ENCODE data around the gene RXFP4.

RXFP4 gene

GRCh38 chr1:155962599-155963211, 21.3 kb downstream of the RXFP4 start:
- Histone ChIP-seq H3K9me3 (ENCODE audit: control insufficient read depth, low read length) (no peaks in the 10 kb centered on the region), H3K27ac (ENCODE audit: low read length, poor library complexity, severe bottlenecking) (peak overlapping the region; percentile 13)

GRCh38 chr1:155964193-155964592, 22.8 kb downstream of the RXFP4 start:
- peaks cover 30% of the 10 kb centered on the region for H3K4me1 ChIP-seq (ENCODE audit: control insufficient read depth, insufficient read depth, low read depth, low read length)
- no peak overlapping the region for H3K23ac ChIP-seq (ENCODE audit: low read length in 2 of 2)
- H2BK5ac ChIP-seq (ENCODE audit: low read depth, low read length, poor library complexity, severe bottlenecking) = no peak overlapping the region
- H2BK120ac ChIP-seq (ENCODE audit: low read depth, low read length) = no peak overlapping the region
- no peaks in the 10 kb centered on the region for H3K9me3 ChIP-seq (ENCODE audit: control insufficient read depth, low read length)
- peaks cover 29% of the 10 kb centered on the region for H3K79me1 ChIP-seq (replicated peaks; ENCODE audit: low read length, poor library complexity, severe bottlenecking)
- H3K36me3 ChIP-seq (ENCODE audit: control insufficient read depth in 1 of 2, insufficient read depth in 2 of 2, low read depth in 1 of 2, low read length in 2 of 2) = peaks cover 83 to 94% of the 10 kb centered on the region in 2 experiments
- no peak overlapping the region for H4K8ac ChIP-seq (ENCODE audit: low read length)
- no peak overlapping the region for H3K4me2 ChIP-seq (ENCODE audit: low read length, poor library complexity, severe bottlenecking)
- H3K18ac ChIP-seq (ENCODE audit: low read depth in 1 of 2, low read length in 2 of 2) = no peak overlapping the region
- 94% methylated on average over 7 of the region's 7 CpGs for WGBS
- H3K27me3 ChIP-seq (ENCODE audit: control insufficient read depth in 1 of 2, insufficient read depth in 1 of 2, low read length in 2 of 2) = no peaks in the 10 kb centered on the region
- DNase-seq = no peak
- no peak overlapping the region for H4K91ac ChIP-seq (ENCODE audit: low read length)
- no peak overlapping the region for H3K9ac ChIP-seq (ENCODE audit: low read length)
- no peak overlapping the region for H3K14ac ChIP-seq (ENCODE audit: low read length in 2 of 2)
- no peak overlapping the region for H2AFZ ChIP-seq (ENCODE audit: low read depth, low read length)
- no peak overlapping the region for H3K27ac ChIP-seq (ENCODE audit: low read length, poor library complexity, severe bottlenecking)
- H3K4ac ChIP-seq (ENCODE audit: low read depth in 1 of 2, low read length in 2 of 2) = no peak overlapping the region
- H3K4me3 ChIP-seq (ENCODE audit: insufficient read depth in 1 of 2, low read depth in 1 of 2, low read length in 2 of 2) = no peak overlapping the region
- H2BK15ac ChIP-seq (ENCODE audit: low read depth, poor library complexity, severe bottlenecking) = no peak overlapping the region
- no peak overlapping the region for H2AK5ac ChIP-seq (ENCODE audit: low read length, severe bottlenecking)
- H2BK12ac ChIP-seq (ENCODE audit: low read length in 2 of 2) = no peak overlapping the region

More at GRCh38 chr1:155962599-155963211, 21.3 kb downstream of the RXFP4 start:
- H2BK120ac ChIP-seq (ENCODE audit: low read depth, low read length) = no peak overlapping the region
- peaks cover 79 to 94% of the 10 kb centered on the region in 2 experiments for H3K36me3 ChIP-seq (ENCODE audit: control insufficient read depth in 1 of 2, insufficient read depth in 2 of 2, low read depth in 1 of 2, low read length in 2 of 2)
- H3K23ac ChIP-seq (ENCODE audit: low read length in 2 of 2) = peak overlapping the region in 1 of 2 experiments; percentile 53
- no peak overlapping the region for H3K4ac ChIP-seq (ENCODE audit: low read depth in 1 of 2, low read length in 2 of 2)
- H3K27me3 ChIP-seq (ENCODE audit: control insufficient read depth in 1 of 2, insufficient read depth in 1 of 2, low read length in 2 of 2) = no peaks in the 10 kb centered on the region
- H2BK15ac ChIP-seq (ENCODE audit: low read depth, poor library complexity, severe bottlenecking) = no peak overlapping the region
- no peak overlapping the region for H3K4me3 ChIP-seq (ENCODE audit: insufficient read depth in 1 of 2, low read depth in 1 of 2, low read length in 2 of 2)
- 91% methylated on average over 18 of the region's 18 CpGs for WGBS
- no peak overlapping the region for H2BK5ac ChIP-seq (ENCODE audit: low read depth, low read length, poor library complexity, severe bottlenecking)
- H4K8ac ChIP-seq (ENCODE audit: low read length) = no peak overlapping the region
- peak overlapping the region in 1 of 2 experiments; percentile 34 for H2BK12ac ChIP-seq (ENCODE audit: low read length in 2 of 2)
- no peak for DNase-seq
- H3K4me1 ChIP-seq (ENCODE audit: control insufficient read depth, insufficient read depth, low read depth, low read length) = peaks cover 22% of the 10 kb centered on the region
- no peak overlapping the region for H4K91ac ChIP-seq (ENCODE audit: low read length)
- peak overlapping the region; percentile 16 for H3K9ac ChIP-seq (ENCODE audit: low read length)
- H3K4me2 ChIP-seq (ENCODE audit: low read length, poor library complexity, severe bottlenecking) = no peak overlapping the region
- H3K18ac ChIP-seq (ENCODE audit: low read depth in 1 of 2, low read length in 2 of 2) = peak overlapping the region in 1 of 2 experiments; percentile 8
- H2AK5ac ChIP-seq (ENCODE audit: low read length, severe bottlenecking) = peak overlapping the region; percentile 5
- no peak overlapping the region for H2AFZ ChIP-seq (ENCODE audit: low read depth, low read length)
- peak overlapping the region in 1 of 2 experiments; percentile 26 for H3K14ac ChIP-seq (ENCODE audit: low read length in 2 of 2)
- H3K79me1 ChIP-seq (replicated peaks; ENCODE audit: low read length, poor library complexity, severe bottlenecking) = peaks cover 32% of the 10 kb centered on the region

GRCh38 chr1:155966135-155966534, 24.7 kb downstream of the RXFP4 start:
- peaks cover 78 to 85% of the 10 kb centered on the region in 2 experiments for H3K36me3 ChIP-seq (ENCODE audit: control insufficient read depth in 1 of 2, insufficient read depth in 2 of 2, low read depth in 1 of 2, low read length in 2 of 2)

GRCh38 chr1:155966750-155967149, 25.3 kb downstream of the RXFP4 start:
- Histone ChIP-seq H2AK5ac (ENCODE audit: low read length, severe bottlenecking) (no peak overlapping the region), H3K27ac (ENCODE audit: low read length, poor library complexity, severe bottlenecking) (no peak overlapping the region), H2AFZ (ENCODE audit: low read depth, low read length) (no peak overlapping the region), H2BK12ac (ENCODE audit: low read length in 2 of 2) (no peak overlapping the region), H3K27me3 (ENCODE audit: control insufficient read depth in 1 of 2, insufficient read depth in 1 of 2, low read length in 2 of 2) (no peaks in the 10 kb centered on the region), H3K79me1 (replicated peaks; ENCODE audit: low read length, poor library complexity, severe bottlenecking) (peaks cover 20% of the 10 kb centered on the region), H3K4me1 (ENCODE audit: control insufficient read depth, insufficient read depth, low read depth, low read length) (peaks cover 43% of the 10 kb centered on the region), H3K9me3 (ENCODE audit: control insufficient read depth, low read length) (no peaks in the 10 kb centered on the region), H3K4me3 (ENCODE audit: insufficient read depth in 1 of 2, low read depth in 1 of 2, low read length in 2 of 2) (no peak overlapping the region), H3K4me2 (ENCODE audit: low read length, poor library complexity, severe bottlenecking) (no peak overlapping the region), H2BK120ac (ENCODE audit: low read depth, low read length) (no peak overlapping the region), H2BK5ac (ENCODE audit: low read depth, low read length, poor library complexity, severe bottlenecking) (no peak overlapping the region), H4K8ac (ENCODE audit: low read length) (no peak overlapping the region), H3K14ac (ENCODE audit: low read length in 2 of 2) (no peak overlapping the region), H3K9ac (ENCODE audit: low read length) (peak overlapping the region; percentile 57), H3K23ac (ENCODE audit: low read length in 2 of 2) (no peak overlapping the region), H2BK15ac (ENCODE audit: low read depth, poor library complexity, severe bottlenecking) (no peak overlapping the region), H3K36me3 (ENCODE audit: control insufficient read depth in 1 of 2, insufficient read depth in 2 of 2, low read depth in 1 of 2, low read length in 2 of 2) (peaks cover 72 to 80% of the 10 kb centered on the region in 2 experiments), H4K91ac (ENCODE audit: low read length) (no peak overlapping the region), H3K18ac (ENCODE audit: low read depth in 1 of 2, low read length in 2 of 2) (peak overlapping the region in 1 of 2 experiments; percentile 55), H3K4ac (ENCODE audit: low read depth in 1 of 2, low read length in 2 of 2) (no peak overlapping the region)
- WGBS = no CpG with 5 or more reads among the region's 7 CpGs
- no peak for DNase-seq

More at GRCh38 chr1:155966135-155966534, 24.7 kb downstream of the RXFP4 start:
- H3K14ac ChIP-seq (ENCODE audit: low read length in 2 of 2) = no peak overlapping the region
- no peak overlapping the region for H2AK5ac ChIP-seq (ENCODE audit: low read length, severe bottlenecking)
- no peaks in the 10 kb centered on the region for H3K27me3 ChIP-seq (ENCODE audit: control insufficient read depth in 1 of 2, insufficient read depth in 1 of 2, low read length in 2 of 2)
- H2AFZ ChIP-seq (ENCODE audit: low read depth, low read length) = no peak overlapping the region
- H4K91ac ChIP-seq (ENCODE audit: low read length) = no peak overlapping the region
- no peak overlapping the region for H2BK12ac ChIP-seq (ENCODE audit: low read length in 2 of 2)
- peak overlapping the region in 1 of 2 experiments; percentile 6 for H3K18ac ChIP-seq (ENCODE audit: low read depth in 1 of 2, low read length in 2 of 2)
- H3K23ac ChIP-seq (ENCODE audit: low read length in 2 of 2) = no peak overlapping the region
- no peak overlapping the region for H3K4me2 ChIP-seq (ENCODE audit: low read length, poor library complexity, severe bottlenecking)
- no peak overlapping the region for H2BK15ac ChIP-seq (ENCODE audit: low read depth, poor library complexity, severe bottlenecking)
- H2BK5ac ChIP-seq (ENCODE audit: low read depth, low read length, poor library complexity, severe bottlenecking) = no peak overlapping the region
- no peak overlapping the region for H2BK120ac ChIP-seq (ENCODE audit: low read depth, low read length)
- no peak overlapping the region for H3K9ac ChIP-seq (ENCODE audit: low read length)
- H4K8ac ChIP-seq (ENCODE audit: low read length) = no peak overlapping the region
- H3K9me3 ChIP-seq (ENCODE audit: control insufficient read depth, low read length) = no peaks in the 10 kb centered on the region
- H3K4ac ChIP-seq (ENCODE audit: low read depth in 1 of 2, low read length in 2 of 2) = no peak overlapping the region
- H3K79me1 ChIP-seq (replicated peaks; ENCODE audit: low read length, poor library complexity, severe bottlenecking) = peaks cover 24% of the 10 kb centered on the region
- 96% methylated on average over 9 of the region's 9 CpGs for WGBS
- H3K27ac ChIP-seq (ENCODE audit: low read length, poor library complexity, severe bottlenecking) = no peak overlapping the region
- H3K4me3 ChIP-seq (ENCODE audit: insufficient read depth in 1 of 2, low read depth in 1 of 2, low read length in 2 of 2) = no peak overlapping the region
- no peak for DNase-seq
- peaks cover 47% of the 10 kb centered on the region for H3K4me1 ChIP-seq (ENCODE audit: control insufficient read depth, insufficient read depth, low read depth, low read length)

Measured in mesenchymal stem cell (in vitro differentiated cells and primary cell).